Fibroblast of mammary gland (primary cell): ENCODE measurements around the gene IGLL5.
A peak's percentile ranks its signal among the peaks of the same experiment; 100 is the strongest.

Experiments used
- DNase-seq: peaks from one replicate; pipeline ENCODE4 v3.0.0-alpha.2; 2010; ENCODE audit warnings: low read depth
- H3K4me3 ChIP-seq: 2 replicates; pipeline ENCODE4 v1.5.1; 2011; ENCODE audit warnings: low read depth, mild to moderate bottlenecking, low read length, moderate library complexity; ENCODE audit not compliant: control insufficient read depth
- TF ChIP-seq, protein P1 (sequence below): conservative IDR thresholded peaks from 2 replicates; pipeline ENCODE4 v1.5.1; 2011; ENCODE audit warnings: low read depth, low read length, inconsistent platforms; ENCODE audit not compliant: control insufficient read depth, insufficient read depth

Gene IGLL5

DNA sequence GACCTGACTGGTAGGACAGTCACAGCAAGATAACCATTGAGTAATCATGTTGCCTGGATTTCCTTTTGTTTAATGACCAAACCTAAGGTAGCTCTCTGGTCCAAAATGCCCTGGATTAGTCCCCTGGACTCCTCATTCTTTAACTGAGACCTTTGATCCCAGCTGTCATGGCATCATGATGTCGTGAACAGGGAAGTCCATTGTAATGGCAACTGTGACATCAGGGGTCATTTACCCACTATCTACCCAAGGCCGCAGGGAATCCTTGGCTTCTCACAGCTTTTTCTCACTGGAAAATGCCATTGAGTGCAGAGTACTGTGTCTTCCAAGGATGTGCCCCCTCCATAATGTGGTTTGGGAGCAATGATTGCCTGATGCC is 29.1 kb upstream of the IGLL5 start:
- no peak overlapping the region for H3K4me3 ChIP-seq
- no peak for DNase-seq

DNA sequence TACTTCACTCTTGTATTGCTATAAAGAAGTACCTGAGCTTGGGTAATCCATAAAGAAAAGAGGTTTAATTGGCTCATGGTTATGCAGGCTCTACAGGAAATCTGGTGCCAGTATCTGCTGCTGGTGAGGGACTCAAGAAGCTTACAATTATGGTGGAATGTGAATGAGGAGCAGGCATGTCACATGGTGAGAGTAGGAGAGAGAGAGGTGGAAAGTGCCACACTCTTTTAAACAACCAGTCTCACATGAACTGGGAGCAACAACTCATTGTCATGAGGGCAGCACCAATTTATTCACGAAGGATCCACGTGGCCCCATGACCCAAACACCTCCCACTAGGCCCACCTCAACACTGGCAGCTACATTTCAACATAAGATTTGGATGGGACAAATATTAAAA is 24.6 kb upstream of the IGLL5 start:
- no peak for DNase-seq
- H3K4me3 ChIP-seq = no peak overlapping the region
- TF ChIP-seq, protein P1, sequence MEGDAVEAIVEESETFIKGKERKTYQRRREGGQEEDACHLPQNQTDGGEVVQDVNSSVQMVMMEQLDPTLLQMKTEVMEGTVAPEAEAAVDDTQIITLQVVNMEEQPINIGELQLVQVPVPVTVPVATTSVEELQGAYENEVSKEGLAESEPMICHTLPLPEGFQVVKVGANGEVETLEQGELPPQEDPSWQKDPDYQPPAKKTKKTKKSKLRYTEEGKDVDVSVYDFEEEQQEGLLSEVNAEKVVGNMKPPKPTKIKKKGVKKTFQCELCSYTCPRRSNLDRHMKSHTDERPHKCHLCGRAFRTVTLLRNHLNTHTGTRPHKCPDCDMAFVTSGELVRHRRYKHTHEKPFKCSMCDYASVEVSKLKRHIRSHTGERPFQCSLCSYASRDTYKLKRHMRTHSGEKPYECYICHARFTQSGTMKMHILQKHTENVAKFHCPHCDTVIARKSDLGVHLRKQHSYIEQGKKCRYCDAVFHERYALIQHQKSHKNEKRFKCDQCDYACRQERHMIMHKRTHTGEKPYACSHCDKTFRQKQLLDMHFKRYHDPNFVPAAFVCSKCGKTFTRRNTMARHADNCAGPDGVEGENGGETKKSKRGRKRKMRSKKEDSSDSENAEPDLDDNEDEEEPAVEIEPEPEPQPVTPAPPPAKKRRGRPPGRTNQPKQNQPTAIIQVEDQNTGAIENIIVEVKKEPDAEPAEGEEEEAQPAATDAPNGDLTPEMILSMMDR = no peak

More for the DNA sequence above, 29.1 kb upstream of the IGLL5 start:
- TF ChIP-seq, protein P1 = no peak

DNA sequence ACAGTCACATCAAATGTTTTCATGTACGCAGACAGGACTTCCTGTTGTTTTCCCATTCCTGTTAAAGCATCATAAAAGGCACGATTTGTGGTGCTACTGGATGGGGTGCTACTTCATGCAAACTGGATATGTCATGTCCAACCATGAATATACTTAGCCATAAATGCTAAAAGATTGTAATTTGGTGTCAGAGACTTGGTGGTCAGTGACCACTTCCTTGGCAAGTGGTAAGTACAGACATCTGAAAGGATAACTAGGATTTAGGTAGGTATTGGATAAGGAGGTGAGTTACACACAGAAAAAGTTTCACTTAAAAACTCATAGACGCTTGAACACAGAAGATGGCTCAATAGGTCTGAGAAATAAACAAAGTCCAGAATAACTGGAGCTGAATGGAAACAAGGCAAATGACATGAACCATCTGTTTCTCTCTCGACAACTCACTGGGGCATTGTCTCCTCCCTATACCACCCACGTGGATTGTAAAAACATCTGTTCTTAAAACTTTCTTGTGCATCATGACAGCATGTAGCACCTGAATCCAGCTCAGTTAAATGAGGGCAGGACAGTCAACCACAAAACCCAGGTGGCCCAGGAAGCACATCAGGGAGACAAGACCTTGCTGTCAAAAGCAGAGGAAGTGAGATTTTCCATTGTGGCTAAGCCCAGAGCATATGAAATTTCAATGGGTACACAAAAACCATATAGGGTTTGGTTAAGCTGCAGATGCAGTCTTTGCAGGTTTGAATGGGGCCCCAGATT is 22.1 kb upstream of the IGLL5 start:
- DNase-seq = no peak
- TF ChIP-seq, protein P1 = no peak
- no peak overlapping the region for H3K4me3 ChIP-seq

DNA sequence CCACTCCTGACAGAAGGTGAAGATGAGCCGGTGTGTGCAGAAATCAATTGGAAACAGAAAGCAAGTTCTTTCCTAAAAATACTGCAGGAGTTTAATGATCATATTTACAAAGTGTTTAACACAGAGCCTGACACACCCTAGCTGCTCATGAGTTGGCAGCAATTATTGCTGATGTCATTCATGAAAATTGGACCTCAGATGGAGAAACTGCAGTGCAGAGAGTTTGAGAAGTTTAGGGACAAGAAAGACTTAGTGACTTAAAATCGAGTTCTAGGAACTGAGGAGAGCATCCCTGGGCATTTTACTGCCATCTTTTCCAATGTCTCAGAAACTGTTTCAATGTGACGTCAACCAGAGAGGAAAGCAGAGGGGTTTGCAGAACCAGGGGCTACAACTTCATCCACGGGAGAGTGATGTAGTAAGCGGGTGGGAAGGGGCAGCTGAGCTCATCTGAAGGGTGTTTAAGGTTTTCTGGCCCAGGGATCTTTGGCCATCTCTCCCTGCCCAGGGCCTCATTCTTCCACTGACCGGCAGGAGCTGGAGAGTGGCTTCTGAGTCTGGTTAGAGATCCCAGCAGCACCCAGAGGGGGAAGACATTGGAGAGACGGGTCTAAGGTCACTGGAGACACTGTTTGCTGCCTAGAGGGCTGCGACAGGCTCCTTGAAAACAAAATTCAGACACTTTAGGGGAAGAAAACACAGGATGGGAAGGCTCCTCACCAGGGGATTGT is 21.1 kb upstream of the IGLL5 start:
- DNase-seq = peak; percentile 6
- no peak overlapping the region for H3K4me3 ChIP-seq
- TF ChIP-seq, protein P1 = no peak

DNA sequence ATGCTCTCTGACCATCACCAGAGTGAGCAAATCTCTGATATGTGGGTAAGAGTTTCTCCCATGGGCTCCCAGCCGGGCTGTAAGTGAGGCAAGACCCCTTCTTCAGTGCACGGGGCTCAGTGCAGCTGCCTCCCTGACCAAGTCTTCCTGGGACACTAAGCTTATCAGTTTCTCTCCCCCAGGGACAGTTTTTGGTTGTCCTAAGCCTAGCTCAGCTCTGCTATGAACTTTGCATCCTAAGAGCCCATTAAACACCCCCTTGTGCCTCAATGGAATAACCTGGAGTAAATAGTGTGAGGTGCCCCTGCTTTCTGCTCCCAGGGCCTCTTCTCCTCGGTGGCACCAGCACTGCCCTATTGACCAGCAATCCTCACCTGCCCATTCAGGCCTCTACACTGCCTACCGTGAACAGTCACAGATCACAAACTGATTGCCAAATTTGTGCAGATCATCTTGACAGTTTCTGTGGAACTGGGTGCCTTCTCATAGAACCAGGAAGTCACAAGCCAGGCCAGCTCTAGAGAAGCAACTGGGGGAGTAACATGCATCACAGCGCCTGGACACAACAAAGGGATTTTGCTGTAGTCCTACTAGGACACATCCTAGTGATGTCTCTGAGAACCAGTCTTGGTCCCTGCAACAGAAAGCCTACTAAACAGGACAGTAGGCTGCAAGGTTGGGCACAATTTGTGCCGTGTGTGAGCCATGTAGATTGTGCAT is 19.5 kb upstream of the IGLL5 start:
- TF ChIP-seq, protein P1 = no peak
- no peak overlapping the region for H3K4me3 ChIP-seq

DNA sequence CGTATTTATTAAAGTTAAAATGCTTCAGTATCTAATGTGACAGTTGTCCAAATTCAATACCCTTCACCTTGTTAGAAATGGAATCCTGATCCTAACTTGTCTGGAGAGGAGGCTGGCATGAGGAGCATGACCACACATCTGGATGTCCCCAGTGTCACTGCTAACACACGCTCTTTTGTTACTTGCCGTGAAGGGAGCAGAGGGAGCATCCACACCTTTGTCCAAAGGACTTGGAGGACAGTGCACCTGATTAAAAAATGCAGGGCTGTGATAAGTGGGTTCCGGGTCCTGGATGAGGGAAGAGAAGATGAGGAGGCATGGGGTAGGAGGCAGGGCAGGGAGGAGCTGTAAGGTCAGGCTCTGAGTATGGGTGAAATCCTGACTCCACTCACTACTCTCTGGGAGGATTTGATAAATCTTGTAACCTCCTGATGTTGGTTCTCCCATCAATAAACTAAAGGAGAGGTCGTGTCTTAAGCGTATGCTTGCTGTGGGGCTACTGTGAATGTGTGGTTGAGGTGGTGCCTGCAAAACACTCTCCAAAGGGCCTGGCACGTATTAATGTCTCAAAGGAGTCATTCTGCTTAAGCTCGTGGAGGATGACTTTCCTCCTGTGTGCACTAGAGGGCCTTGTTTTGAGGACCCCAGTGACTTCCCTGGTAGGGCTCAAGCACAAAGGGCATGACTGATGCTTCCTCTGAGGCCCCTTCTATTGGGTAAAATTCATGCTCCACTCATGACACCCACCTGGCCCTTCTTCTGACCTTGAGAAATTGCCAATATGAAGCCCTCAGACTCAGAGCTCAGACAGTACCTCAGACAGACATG is 16.8 kb upstream of the IGLL5 start:
- no peak overlapping the region for H3K4me3 ChIP-seq
- no peak for DNase-seq
- TF ChIP-seq, protein P1 = peak; percentile 10

More for the DNA sequence above, 19.5 kb upstream of the IGLL5 start:
- no peak for DNase-seq
